Thyroid gland (tissue), 4 donors: ENCODE data around the gene OR6B2.

Experiments
- POLR2A ChIP-seq, 2 donors: fragments of 450-650 bp; IDR thresholded peaks; one replicate each; pipeline ENCODE4 v1.6.1; 2017; ENCODE audit warnings: antibody characterized with exemption in 2 of 2, mild to moderate bottlenecking in 2 of 2, moderate library complexity in 1 of 2
- TF ChIP-seq, protein P1 (sequence below), 6 experiments: fragments of 200-600 bp in 3 of 6; fragments of 450-650 bp in 3 of 6; sonication (generic) in 3 of 6; IDR thresholded peaks; one replicate each; pipeline ENCODE4 v1.5.1; 2016 to 2019; ENCODE audit warnings: antibody characterized with exemption in 6 of 6, mild to moderate bottlenecking in 2 of 6, inconsistent platforms in 1 of 6, moderate library complexity in 1 of 6

- TF ChIP-seq, protein P1, sequence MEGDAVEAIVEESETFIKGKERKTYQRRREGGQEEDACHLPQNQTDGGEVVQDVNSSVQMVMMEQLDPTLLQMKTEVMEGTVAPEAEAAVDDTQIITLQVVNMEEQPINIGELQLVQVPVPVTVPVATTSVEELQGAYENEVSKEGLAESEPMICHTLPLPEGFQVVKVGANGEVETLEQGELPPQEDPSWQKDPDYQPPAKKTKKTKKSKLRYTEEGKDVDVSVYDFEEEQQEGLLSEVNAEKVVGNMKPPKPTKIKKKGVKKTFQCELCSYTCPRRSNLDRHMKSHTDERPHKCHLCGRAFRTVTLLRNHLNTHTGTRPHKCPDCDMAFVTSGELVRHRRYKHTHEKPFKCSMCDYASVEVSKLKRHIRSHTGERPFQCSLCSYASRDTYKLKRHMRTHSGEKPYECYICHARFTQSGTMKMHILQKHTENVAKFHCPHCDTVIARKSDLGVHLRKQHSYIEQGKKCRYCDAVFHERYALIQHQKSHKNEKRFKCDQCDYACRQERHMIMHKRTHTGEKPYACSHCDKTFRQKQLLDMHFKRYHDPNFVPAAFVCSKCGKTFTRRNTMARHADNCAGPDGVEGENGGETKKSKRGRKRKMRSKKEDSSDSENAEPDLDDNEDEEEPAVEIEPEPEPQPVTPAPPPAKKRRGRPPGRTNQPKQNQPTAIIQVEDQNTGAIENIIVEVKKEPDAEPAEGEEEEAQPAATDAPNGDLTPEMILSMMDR (IDR thresholded peaks at IDR 0.05): no peak
- no peak for TF ChIP-seq POLR2A (IDR thresholded peaks at IDR 0.05)
Observed at GRCh38 chr2:239990966-239991365, 39.3 kb downstream of the OR6B2 start.
